GM12891 (cell line): ENCODE results near the gene ARID2.

Experiments
- POLR2A ChIP-seq: IDR thresholded peaks from 2 replicates; pipeline ENCODE4 v1.6.1; 2011; ENCODE audit warnings: low read depth, low read length, control low read depth
- POLR2AphosphoS5 ChIP-seq: IDR thresholded peaks from 2 replicates; pipeline ENCODE4 v1.6.1; 2011; ENCODE audit warnings: low read depth, low read length, control low read depth
- TAF1 ChIP-seq: IDR thresholded peaks from 2 replicates; pipeline ENCODE4 v1.6.1; 2011; ENCODE audit warnings: low read depth, low read length, control low read depth

DNA sequence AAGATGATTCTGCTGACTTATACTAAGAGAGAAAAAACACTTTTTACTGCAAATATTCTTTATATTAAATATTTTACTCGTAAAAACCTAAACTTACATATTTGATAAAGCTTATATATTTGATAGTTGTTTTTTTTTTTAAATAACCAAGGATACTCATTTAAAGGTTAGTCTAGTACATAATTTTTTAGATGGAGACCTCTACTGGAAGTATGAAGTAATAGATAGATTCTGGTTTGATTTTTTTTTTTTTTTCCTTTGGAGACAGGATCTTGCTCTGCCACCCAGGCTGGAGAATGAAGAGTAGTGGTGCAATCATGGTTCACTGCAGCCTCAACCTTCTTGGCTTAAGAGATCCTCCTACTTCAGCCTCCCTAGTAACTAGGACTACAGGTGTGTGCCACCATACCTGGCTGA lies 16.4 kb downstream of the ARID2 start:
- TF ChIP-seq TAF1 (no peak), POLR2A (no peak), POLR2AphosphoS5 (no peak)
